HFF-Myc (cell line): ENCODE results near the gene RPL29.

Experiments
- DNase-seq: peaks from one replicate; pipeline ENCODE4 v3.0.0-alpha.2; 2011; ENCODE audit warnings: low read depth; ENCODE audit errors: extremely low read depth
- H3K4me3 ChIP-seq: replicated peaks from 2 replicates; pipeline ENCODE4 v1.5.1; 2011; ENCODE audit warnings: low read depth, mild to moderate bottlenecking, control low read depth, low read length
- CTCF ChIP-seq: IDR thresholded peaks from 2 replicates; pipeline ENCODE4 v1.5.1; 2012; ENCODE audit warnings: mild to moderate bottlenecking, low read depth, low read length, control low read depth; ENCODE audit errors: missing control alignments

Gene RPL29

GRCh38 chr3:52021489-52022268 is 26.0 kb upstream of the RPL29 start:
- no peak overlapping the region for H3K4me3 ChIP-seq
- no peak for TF ChIP-seq CTCF
- no peak for DNase-seq

GRCh38 chr3:52020796-52021195 is 25.1 kb upstream of the RPL29 start:
- DNase-seq = no peak
- no peak for TF ChIP-seq CTCF
- no peak overlapping the region for H3K4me3 ChIP-seq

GRCh38 chr3:52019352-52020080 is 23.8 kb upstream of the RPL29 start:
- no peak for DNase-seq
- no peak overlapping the region for H3K4me3 ChIP-seq
- TF ChIP-seq CTCF = no peak

- DNase-seq = no peak
- no peak for TF ChIP-seq CTCF
These were observed 22.8 kb upstream of the RPL29 start for GRCh38 chr3:52018319-52019000.

GRCh38 chr3:52017586-52017985 is 21.9 kb upstream of the RPL29 start:
- no peak for DNase-seq
- TF ChIP-seq CTCF = no peak
- H3K4me3 ChIP-seq = no peak overlapping the region

More at GRCh38 chr3:52018319-52019000, 22.8 kb upstream of the RPL29 start:
- H3K4me3 ChIP-seq = no peak overlapping the region

GRCh38 chr3:52015438-52016228 is 19.9 kb upstream of the RPL29 start:
- DNase-seq = no peak
- no peak for TF ChIP-seq CTCF
- H3K4me3 ChIP-seq = no peak overlapping the region
